GM04503 (cell line): ENCODE results near the gene MORN2.

Experiments used
- DNase-seq: peaks from one replicate; pipeline ENCODE4 v3.0.0-alpha.2; 2012; ENCODE audit warnings: low read depth

The MORN2 gene

GRCh38 chr2:38875576-38876367 is at the start of gene MORN2, which contains the start of gene DHX57:
TSS of gene MORN2 (plus strand) at chr2:38875976.
TSS of gene DHX57 (minus strand) at chr2:38875934. CDS start at chr2:38868405, 7,529 bp downstream.
- peak; percentile 53 for DNase-seq

DNA sequence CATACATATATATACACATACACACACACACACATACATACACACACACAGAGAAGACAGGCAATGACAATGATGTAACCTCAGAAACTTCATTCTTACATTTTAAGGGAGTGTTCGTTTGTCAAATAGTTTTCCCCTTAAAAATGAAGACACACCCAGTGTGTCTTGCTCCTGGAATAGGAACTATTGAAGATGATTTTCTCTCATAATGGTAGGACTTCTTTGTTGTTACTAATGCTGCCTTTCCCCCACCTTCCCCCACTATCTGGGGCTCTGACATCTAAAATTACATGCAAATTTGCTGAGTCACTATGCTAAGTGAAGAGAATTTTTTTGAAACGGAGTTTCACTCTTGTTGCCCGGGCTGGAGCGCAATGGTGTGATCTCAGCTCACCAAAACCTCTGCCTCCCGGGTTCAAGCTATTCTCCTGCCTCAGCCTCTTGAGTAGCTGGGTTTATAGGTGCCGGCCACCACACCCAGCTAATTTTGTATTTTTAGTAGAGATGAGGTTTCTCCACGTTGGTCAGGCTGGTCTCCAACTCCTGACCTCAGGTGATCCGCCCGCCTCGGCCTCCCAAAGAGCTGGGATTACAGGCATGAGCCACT is 48.1 kb upstream of the MORN2 start:
- peak; percentile 60 for DNase-seq

DNA sequence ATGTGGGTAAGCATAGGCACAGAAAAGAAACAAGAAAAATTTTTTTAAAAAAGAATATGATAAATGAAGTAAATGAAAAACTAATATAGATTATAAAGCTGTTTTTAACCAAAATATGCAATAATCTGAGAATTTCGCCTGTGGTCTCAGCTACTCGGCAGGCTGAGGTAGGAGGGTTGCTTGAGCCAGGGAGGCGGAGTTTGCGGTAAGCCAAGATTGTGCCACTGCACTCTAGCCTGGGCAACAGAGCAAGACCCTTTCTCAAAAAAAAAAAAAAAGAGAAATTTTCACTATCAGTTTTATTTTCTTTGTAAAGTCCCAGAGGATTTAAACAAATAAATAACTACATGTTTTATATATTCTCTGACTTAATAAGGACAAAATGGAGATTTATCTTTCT is 47.3 kb upstream of the MORN2 start:
- no peak for DNase-seq

- DNase-seq = peak; percentile 5
These were observed 45.8 kb upstream of the MORN2 start for GRCh38 chr2:38829971-38830370.

DNA sequence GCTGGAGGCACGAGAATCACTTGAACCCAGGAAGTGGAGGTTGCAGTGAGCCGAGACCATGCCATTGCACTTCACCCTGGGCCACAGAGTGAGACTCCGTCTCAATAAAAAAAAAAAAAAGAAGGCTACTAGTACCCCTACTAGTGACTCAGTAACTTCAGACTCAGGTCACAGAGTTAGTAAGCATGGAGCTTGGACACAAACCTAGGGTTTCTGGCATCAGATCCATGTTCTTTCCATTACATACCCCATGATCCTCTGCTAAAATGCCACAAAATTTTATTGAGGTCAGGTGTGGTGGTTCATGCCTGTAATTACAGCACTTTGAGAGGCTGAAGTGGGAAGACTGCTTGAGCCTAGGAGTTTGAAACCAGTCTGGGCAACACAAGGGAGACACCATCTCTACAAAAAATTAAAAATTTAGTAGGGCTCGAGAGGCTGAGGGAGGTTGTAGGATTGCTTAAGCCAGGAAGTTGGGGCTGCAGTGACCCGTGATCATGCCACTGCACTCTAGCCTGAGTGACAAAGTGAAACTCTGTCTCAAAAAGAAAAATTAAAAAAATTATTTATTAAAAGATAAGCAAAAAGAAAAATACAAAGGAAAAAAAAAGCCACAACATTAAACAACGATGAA is 45.1 kb upstream of the MORN2 start:
- no peak for DNase-seq

- no peak for DNase-seq
These were observed 40.7 kb upstream of the MORN2 start for GRCh38 chr2:38835015-38835601.

GRCh38 chr2:38835990-38836389 is 39.8 kb upstream of the MORN2 start:
- DNase-seq = no peak

DNA sequence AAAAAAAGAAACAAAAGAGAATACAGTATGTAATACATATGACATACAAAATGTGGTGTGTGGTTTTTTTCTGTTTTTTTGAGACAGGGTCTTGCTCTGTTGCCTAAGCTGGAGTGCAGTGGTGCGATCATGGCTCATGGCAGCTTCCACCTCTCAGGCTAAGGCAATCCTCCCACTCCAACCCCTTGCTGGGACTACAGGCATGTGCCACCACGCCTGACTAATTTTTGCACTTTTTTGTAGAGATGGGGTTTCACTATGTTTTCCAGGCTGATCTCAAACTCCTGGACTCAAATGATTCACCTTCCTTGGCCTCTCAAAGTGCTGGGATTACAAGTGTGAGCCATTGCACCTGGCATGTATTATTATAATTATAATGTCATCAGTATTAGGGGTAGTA is 39.0 kb upstream of the MORN2 start:
- no peak for DNase-seq

DNA sequence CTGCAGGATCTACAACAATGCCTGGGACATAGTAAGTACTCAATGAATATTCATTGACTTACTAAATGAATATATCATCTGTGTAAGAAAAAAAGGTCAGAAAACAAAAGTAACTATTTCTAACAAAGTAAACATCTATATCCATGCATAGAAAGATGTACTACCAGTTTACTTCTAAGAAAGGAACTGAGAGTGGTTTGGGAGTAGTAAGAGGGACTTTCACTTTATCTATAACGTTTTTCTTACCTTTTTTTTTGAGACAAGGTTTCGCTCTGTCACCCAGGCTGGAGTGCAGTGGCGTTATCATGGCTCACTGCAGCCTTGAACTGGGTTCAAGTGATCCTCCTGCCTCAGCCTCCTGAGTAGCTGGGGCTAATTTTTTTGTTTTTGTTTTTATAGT is 25.7 kb upstream of the MORN2 start:
- no peak for DNase-seq

DNA sequence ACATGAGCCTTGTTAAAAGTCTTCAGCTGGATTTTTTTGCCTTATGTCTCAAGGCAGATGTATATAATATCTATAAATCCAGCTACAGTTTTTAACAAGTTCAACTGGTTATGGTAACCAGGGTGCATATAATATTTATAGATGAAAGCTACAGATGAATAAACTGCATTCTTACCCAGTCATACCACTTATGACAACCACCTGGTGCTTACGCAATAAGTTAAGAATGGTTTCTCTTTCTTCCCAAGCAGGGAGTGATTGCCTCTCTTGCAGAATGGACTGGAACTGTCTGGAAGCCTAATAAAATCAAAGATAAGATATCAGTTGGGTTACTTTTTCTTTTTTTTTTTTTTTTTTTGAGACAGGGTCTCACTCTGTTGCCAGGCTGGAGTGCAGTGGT is 19.6 kb upstream of the MORN2 start:
- no peak for DNase-seq

DNA sequence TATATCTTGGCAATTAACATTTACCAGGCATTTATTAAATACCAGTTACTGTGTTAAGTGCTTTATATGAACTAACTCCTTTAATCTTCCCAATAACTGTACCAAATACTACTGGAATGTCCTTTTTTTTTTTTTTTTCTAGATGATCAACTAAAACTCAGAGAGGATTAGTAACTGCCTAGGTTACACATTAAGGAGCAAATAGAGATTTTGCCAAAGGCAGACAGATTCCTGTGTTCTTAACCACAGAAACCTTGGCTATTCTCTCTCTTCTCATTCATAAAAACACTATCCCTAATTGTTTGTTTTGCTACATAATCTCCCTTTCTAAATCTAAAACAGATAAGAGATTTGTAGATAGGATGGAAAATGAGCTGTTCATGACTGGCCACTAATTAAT is 13.3 kb upstream of the MORN2 start:
- DNase-seq = no peak

- DNase-seq = no peak
These were observed 12.6 kb upstream of the MORN2 start for GRCh38 chr2:38863061-38863695.

DNA sequence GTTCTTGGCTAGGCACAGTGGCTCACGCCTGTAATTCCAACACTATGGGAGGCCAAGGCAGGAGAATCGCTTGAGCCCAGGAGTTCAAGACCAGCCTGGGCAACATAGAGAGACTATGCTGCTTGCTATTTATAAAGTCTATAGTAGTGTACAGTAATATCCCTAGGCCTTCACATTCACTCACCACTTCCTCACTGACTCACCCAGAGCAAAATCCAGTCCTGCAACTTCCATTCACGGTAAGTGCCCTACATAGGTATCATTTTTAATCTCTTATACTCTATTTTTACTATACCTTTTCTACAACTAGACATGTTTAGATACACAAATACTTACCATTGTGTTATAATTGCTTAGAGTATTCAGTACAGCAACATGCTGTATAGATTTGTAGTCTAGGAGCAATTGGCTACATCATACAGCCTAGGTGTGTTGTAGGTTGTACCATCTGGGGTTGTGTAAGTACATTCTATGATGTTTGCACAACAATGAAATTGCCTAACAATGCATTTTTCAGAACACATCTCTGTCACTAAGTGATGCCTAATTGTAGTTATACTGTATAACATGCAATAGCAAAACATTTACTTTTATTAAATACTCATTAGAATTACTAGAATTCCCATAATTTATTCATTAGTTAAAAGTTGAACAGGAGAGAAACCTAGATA is 8.9 kb upstream of the MORN2 start:
- no peak for DNase-seq

DNA sequence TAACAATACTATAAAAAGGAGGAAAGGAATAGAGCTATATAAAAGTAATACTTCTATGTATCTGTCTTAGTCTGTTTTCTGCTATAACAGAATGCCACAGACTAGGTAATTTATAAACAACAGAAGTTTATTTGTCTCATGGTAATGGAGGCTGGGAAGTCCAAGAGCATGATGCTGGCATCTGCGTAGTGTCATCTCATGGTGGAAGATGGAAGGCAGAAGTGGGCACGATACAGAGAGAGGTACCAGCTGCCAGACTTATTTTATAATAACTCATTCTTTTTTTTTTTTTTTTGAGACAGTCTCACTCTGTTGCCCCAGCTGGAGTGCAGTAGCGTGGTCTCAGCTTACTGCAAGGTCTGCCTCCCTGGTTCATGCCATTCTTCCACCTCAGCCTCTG is 4.3 kb upstream of the MORN2 start:
- DNase-seq = no peak

- DNase-seq = no peak
These were observed 2.0 kb upstream of the MORN2 start for GRCh38 chr2:38873763-38874162.

DNA sequence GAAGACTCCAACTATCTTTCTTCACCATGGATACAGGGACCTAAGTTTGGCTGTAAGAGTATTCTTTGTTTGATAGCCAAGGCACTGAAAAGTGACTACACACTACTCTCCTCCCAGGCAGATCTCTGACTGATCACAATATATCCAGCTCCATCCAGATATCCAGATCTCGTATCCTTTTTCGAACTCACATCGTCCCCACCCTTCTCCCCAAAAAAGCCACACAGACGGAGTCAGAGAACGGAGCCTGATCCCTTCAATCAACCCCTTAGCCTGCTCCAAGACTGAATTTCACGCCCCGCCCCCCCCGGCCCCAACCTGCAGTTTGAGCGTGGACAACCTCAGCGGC is 575 bp upstream of the MORN2 start:
- no peak for DNase-seq

DNA sequence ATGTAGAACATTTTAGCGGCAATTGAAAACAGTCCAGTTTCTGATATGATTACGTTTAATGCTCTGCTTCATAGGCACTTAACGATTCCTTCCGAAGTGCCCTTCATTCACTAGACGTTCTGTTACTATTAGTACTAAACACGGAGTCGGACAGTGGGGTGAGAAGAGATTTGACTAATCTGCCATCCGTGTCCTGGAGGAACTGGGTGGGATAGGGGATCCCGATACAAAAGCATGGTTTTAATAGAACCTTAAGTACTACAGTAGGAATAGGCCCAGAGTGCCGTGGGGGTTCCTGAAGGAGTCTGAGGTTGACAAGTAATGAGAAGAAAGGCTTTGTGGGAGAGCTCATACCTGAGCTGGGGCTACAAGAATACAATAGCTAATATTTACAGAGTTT is 631 bp downstream of the MORN2 start:
- DNase-seq = no peak

- no peak for DNase-seq
These were observed 10.3 kb downstream of the MORN2 start for GRCh38 chr2:38886063-38886462.

- no peak for DNase-seq
These were observed 11.6 kb downstream of the MORN2 start for GRCh38 chr2:38887347-38887746.

GRCh38 chr2:38887902-38888554 is 12.3 kb downstream of the MORN2 start:
- no peak for DNase-seq

DNA sequence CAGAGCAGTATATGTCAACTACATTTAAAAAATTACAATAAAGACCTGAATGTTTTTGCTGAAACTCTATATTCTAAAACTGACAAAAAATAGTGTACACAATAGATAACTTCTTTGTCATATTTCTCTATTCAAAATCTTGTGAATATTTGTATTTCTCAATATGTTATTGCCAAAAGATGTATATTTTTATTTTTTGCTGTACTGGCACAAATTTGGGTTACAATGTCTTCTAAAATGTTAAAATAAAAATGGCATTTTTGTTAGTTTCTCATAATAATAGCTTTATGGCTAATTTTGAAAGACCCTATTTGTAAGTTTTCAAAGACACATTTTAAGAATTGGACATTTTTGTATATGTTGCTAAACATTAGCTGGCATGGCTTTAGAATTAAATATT is 13.3 kb downstream of the MORN2 start:
- no peak for DNase-seq
